NT2/D1 (cell line): ENCODE data around the gene KIF14.

Source experiments
- SUZ12 ChIP-seq: IDR thresholded peaks from 2 replicates; pipeline ENCODE4 v1.6.1; 2011; ENCODE audit not compliant: insufficient read length, insufficient read depth; ENCODE audit errors: extremely low read depth
- ZNF274 ChIP-seq: IDR thresholded peaks from 2 replicates; pipeline ENCODE4 v1.6.1; 2011; ENCODE audit warnings: mild to moderate bottlenecking, low read depth, low read length

DNA sequence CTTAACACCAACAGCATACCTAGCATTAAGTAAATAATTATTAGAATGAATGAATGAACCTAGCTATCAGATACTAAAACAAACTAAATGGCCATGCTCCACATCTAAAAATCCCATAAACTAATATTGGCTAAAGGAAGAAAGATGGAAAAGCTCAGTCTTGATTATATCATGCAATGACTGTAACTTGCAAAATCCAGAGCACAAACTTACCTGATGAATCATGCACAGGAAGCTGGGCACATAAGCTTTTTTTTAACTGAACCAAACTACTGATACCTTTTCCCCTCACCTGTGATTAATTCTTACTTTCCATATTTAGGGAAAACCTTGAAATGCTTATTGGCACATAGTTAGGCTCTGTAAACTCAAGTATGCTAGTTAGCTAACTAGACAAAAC is 70.2 kb downstream of the KIF14 start:
- TF ChIP-seq ZNF274 (no peak), SUZ12 (no peak)
